Endodermal cell (in vitro differentiated cells): ENCODE data around the gene TMUB2. TPM values are rescaled to one million over a fixed set of nuclear protein-coding genes. Genes with fewer than 3 reads are reported as not detected.

Experiments used
- DNase-seq: peaks from one replicate; pipeline ENCODE4 v3.0.0-alpha.2; 2017
- H3K27ac ChIP-seq: 2 replicates; pipeline ENCODE4 v1.5.1; 2013; ENCODE audit warnings: mild to moderate bottlenecking, low read depth, low read length, moderate library complexity
- H3K27me3 ChIP-seq: 2 replicates; pipeline ENCODE4 v1.6.1; 2013; ENCODE audit warnings: mild to moderate bottlenecking, low read length, moderate library complexity; ENCODE audit not compliant: insufficient read depth, control insufficient read depth, poor library complexity, severe bottlenecking
- H3K36me3 ChIP-seq: 2 replicates; pipeline ENCODE4 v1.7.0; 2013; ENCODE audit warnings: mild to moderate bottlenecking, low read length, moderate library complexity; ENCODE audit not compliant: control insufficient read depth, insufficient read depth
- H3K4me1 ChIP-seq: one replicate; pipeline ENCODE4 v1.7.0; 2013; ENCODE audit warnings: low read length; ENCODE audit not compliant: control insufficient read depth, insufficient read depth
- H3K4me3 ChIP-seq: 2 replicates; pipeline ENCODE4 v1.5.1; 2013; ENCODE audit warnings: mild to moderate bottlenecking, low read length, moderate library complexity
- H3K9ac ChIP-seq: 2 replicates; pipeline ENCODE4 v1.6.1; 2013; ENCODE audit warnings: mild to moderate bottlenecking, low read length, moderate library complexity; ENCODE audit not compliant: poor library complexity, severe bottlenecking; ENCODE audit errors: extremely low read depth
- H3K9me3 ChIP-seq: 2 replicates; pipeline ENCODE4 v1.6.1; 2013; ENCODE audit warnings: mild to moderate bottlenecking, low read length, moderate library complexity; ENCODE audit not compliant: control insufficient read depth
- H3K27ac Mint-ChIP-seq: 2 replicates; pipeline ENCODE4 v1.8.0; 2020; ENCODE audit warnings: mixed read lengths
- H3K27me3 Mint-ChIP-seq: 2 replicates; pipeline ENCODE4 v1.8.0; 2021; ENCODE audit warnings: mild to moderate bottlenecking, mixed read lengths; ENCODE audit not compliant: insufficient read depth
- H3K36me3 Mint-ChIP-seq: 2 replicates; pipeline ENCODE4 v1.8.0; 2020; ENCODE audit warnings: low read depth, mixed read lengths
- H3K4me1 Mint-ChIP-seq: 2 replicates; pipeline ENCODE4 v1.8.0; 2020; ENCODE audit warnings: mixed read lengths
- H3K4me3 Mint-ChIP-seq: 2 replicates; pipeline ENCODE4 v1.8.0; 2020; ENCODE audit warnings: mild to moderate bottlenecking, moderate library complexity, mixed read lengths
- H3K9me3 Mint-ChIP-seq: 2 replicates; pipeline ENCODE4 v1.8.0; 2020; ENCODE audit warnings: mild to moderate bottlenecking, mixed read lengths
- WGBS, 2 experiments: methylation state at CpG; one replicate each; pipeline versions ENCODE4 v1.1.5 to v1.1.7; 2013; ENCODE audit warnings: missing lambda C conversion rate in 2 of 2, mixed read lengths in 1 of 2; ENCODE audit not compliant: insufficient coverage in 1 of 2, insufficient read length in 1 of 2; 5-methylcytosine and 5-hydroxymethylcytosine counted together
- total RNA-seq, 2 donors: library from RNA; stranded (reverse); fragmentation: NEBNext Ultra II Directional in 1 of 2; extraction: Animal tissue kit (Norgen Biotek cat#: 25700) in 1 of 2; gene quantifications; 2 replicates in 1 of 2; 3 replicates in 1 of 2; pipeline ENCODE4 v1.2.1, GENCODE V29; 2021
- TF ChIP-seq, protein P1 (sequence below): fragments of 200-600 bp; sonication (generic); conservative IDR thresholded peaks from 2 replicates; pipeline ENCODE4 v1.5.0; 2021; ENCODE audit warnings: antibody characterized with exemption, mild to moderate bottlenecking

TMUB2 gene
- total RNA-seq, 2 donors from 2014 or later: 28.8 to 33.1 TPM

DNA sequence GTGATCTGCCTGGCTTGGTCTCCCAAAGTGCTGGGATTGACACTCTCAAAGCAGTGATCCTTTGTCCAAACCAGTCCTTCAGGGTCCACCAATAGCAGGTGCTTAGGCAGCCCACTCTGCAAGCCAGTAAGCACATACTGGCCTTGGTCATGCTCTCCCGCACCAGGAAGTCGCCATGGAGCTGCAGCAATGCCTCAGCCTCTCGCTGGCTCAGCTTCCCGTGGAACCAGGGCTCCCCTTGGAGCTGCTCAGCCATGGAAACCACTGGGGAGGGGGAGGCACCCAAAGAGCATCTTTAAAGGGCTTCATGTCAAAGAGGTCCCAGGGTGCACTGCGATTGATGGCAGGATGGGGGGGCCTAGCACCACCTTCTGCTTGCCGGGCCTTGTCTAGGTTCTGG, 42.3 kb downstream of the TMUB2 start:
- no peaks in the 10 kb centered on the region for H3K4me1 Mint-ChIP-seq

DNA sequence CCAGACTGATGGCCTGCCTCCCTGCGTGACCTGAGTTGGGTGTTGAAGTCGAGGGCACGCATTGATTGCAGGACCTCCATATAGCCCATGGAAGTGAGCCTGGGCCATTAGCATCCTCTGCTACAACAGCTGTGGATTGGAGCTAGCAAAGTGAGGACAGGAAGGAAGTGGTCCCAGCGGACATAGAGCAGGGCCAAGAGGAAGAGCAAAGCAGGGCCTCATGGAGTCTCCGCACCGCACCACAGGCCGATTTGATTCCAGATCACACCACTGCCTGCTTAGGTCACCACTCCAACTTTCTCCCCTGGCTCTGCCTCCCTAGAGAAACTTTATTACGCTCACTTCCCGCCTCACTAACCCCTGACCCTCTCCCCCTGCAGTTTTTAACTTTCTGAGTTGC, 43.4 kb downstream of the TMUB2 start:
- Histone ChIP-seq H3K4me3 (no peak overlapping the region), H3K9me3 (no peaks in the 10 kb centered on the region), H3K9ac (no peak overlapping the region), H3K4me1 (no peaks in the 10 kb centered on the region), H3K36me3 (no peaks in the 10 kb centered on the region), H3K27me3 (no peaks in the 10 kb centered on the region), H3K27ac (no peak overlapping the region)
- Mint-ChIP-seq H3K27me3 (peaks cover 2% of the 10 kb centered on the region), H3K9me3 (no peaks in the 10 kb centered on the region), H3K4me1 (no peaks in the 10 kb centered on the region), H3K36me3 (no peaks in the 10 kb centered on the region), H3K27ac (no peak overlapping the region), H3K4me3 (no peak overlapping the region)
- WGBS, 2 experiments: 87 to 92% methylated on average over 6 to 9 of the region's 9 CpGs
- DNase-seq: no peak
- TF ChIP-seq, protein P1, sequence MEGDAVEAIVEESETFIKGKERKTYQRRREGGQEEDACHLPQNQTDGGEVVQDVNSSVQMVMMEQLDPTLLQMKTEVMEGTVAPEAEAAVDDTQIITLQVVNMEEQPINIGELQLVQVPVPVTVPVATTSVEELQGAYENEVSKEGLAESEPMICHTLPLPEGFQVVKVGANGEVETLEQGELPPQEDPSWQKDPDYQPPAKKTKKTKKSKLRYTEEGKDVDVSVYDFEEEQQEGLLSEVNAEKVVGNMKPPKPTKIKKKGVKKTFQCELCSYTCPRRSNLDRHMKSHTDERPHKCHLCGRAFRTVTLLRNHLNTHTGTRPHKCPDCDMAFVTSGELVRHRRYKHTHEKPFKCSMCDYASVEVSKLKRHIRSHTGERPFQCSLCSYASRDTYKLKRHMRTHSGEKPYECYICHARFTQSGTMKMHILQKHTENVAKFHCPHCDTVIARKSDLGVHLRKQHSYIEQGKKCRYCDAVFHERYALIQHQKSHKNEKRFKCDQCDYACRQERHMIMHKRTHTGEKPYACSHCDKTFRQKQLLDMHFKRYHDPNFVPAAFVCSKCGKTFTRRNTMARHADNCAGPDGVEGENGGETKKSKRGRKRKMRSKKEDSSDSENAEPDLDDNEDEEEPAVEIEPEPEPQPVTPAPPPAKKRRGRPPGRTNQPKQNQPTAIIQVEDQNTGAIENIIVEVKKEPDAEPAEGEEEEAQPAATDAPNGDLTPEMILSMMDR: no peak

More for the DNA sequence above, 42.3 kb downstream of the TMUB2 start:
- no peaks in the 10 kb centered on the region for H3K36me3 ChIP-seq
- DNase-seq: no peak
- H3K4me3 ChIP-seq: no peak overlapping the region
- TF ChIP-seq, protein P1: no peak
- Mint-ChIP-seq H3K9me3 (no peaks in the 10 kb centered on the region), H3K4me3 (no peak overlapping the region), H3K27ac (no peak overlapping the region), H3K27me3 (peaks cover 2% of the 10 kb centered on the region), H3K36me3 (no peaks in the 10 kb centered on the region)
- H3K9ac ChIP-seq: no peak overlapping the region
- H3K9me3 ChIP-seq: no peaks in the 10 kb centered on the region
- H3K4me1 ChIP-seq: no peaks in the 10 kb centered on the region
- 91 to 92% methylated on average over 5 to 6 of the region's 6 CpGs for WGBS, 2 experiments
- H3K27me3 ChIP-seq: no peaks in the 10 kb centered on the region
- no peak overlapping the region for H3K27ac ChIP-seq

DNA sequence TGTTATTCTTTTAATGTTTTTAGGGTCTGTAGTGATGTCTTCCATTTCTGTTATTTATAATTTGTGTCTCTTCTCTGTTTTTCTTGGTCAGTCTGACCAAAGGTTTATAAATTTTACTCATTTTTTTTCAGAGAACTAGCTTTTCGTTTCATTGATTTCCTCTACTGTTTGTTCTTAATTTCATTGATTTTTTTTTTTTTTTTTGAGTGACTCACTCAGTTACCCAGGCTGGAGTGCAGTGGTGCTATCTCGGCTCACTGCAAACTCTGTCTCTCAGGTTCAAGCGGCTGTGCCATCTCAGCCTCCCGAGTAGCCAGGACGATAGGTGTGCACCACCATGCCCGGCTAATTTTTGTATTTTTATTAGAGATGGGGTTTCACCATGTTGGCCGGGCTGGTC, 45.3 kb downstream of the TMUB2 start:
- Histone ChIP-seq H3K4me1 (no peaks in the 10 kb centered on the region), H3K27me3 (no peaks in the 10 kb centered on the region), H3K36me3 (no peaks in the 10 kb centered on the region), H3K4me3 (no peak overlapping the region), H3K9me3 (no peaks in the 10 kb centered on the region), H3K9ac (no peak overlapping the region), H3K27ac (no peak overlapping the region)
- 91 to 95% methylated on average over 4 to 7 of the region's 7 CpGs for WGBS, 2 experiments
- TF ChIP-seq, protein P1: no peak
- Mint-ChIP-seq H3K27ac (no peak overlapping the region), H3K27me3 (peaks cover 7% of the 10 kb centered on the region), H3K9me3 (peaks cover 11% of the 10 kb centered on the region), H3K4me1 (no peaks in the 10 kb centered on the region), H3K36me3 (no peaks in the 10 kb centered on the region), H3K4me3 (no peak overlapping the region)
- DNase-seq: no peak
